NCI-H1694 (cell line): ENCODE results near the gene DYNLT1.
"Not testable (repeated sequence)": the region's sequence is repeated elsewhere in the genome, so short reads cannot be mapped to it uniquely, and the experiment has no call there.

Experiments
- DNase-seq: peaks from one replicate; lab custom pipeline; 2025; lab: John Stamatoyannopoulos, UW

Gene DYNLT1

DNA sequence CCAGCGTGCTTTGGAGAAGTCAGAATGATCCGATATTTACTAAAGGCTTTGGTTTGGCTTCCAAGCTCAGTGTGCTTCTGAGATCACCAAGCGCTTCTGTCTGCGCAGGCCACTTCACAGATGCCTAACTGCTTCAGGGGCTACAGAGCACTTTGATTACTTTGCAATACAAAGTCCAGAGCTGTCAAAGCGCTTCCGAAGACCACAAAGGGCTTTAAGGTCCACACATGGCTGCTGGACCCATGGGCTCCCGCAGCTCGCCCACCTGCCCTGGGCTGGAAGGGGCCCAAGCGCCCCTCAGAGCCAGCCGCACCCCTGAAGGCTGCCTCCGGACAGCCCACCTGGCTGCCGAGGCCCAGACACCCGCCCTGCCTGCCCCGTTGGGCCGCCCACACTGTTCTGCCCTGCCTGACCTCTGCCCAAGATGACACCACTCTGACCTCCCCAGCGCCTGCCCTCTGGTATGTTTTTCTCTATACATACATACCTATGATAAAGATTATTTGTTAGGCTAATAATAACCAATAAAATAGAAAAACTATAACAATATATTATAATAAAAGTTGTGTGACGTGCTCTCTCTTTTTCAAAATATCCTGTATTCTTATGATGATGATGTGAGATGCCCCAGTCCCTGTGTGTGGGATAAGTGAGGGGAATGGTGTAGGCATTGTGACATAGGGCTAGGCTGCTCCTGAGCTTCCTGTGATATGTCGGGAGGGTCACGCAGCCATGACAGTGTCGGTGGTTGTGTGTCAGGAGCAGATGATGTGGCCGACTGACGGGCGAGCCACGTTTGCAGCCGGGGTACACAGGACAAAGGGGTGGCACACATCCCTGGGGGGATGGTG, 22.6 kb downstream of the DYNLT1 start:
- no peak for DNase-seq

DNA sequence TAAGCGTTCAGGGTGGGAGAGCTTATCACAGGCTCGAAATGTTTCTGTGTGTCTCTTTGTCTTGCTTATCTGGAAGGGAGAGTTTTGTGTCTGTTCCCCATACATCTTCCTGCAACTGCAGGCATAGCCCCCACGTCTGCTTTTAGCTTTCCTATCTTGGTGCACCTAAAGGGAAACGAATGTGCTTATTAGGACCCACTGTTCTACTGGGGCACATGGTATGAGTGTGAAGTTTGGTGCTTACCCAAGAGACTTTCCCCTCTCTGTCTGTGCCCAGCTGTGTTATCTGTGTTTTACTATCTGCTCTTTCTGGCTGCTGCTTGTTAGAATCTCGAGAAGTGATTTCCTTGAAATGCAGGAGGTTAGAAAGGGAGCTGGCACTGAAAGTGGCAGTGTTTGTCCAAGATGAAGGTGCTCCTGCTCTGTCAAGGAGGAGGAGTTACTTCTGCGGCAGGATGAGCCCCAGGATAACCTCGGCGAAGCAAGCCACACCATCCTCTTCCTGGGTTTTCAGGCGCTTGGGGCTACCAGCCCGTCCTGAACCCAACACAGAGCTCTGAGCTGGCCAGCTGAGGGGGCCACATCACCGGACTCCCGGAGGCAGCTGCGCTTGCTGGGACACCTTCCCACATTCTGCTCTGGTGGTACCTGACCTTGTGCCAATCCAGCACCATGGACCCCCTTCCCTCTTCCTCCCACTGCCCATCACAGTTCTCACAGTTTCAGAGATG, 23.4 kb downstream of the DYNLT1 start:
- DNase-seq, result no peak

DNA sequence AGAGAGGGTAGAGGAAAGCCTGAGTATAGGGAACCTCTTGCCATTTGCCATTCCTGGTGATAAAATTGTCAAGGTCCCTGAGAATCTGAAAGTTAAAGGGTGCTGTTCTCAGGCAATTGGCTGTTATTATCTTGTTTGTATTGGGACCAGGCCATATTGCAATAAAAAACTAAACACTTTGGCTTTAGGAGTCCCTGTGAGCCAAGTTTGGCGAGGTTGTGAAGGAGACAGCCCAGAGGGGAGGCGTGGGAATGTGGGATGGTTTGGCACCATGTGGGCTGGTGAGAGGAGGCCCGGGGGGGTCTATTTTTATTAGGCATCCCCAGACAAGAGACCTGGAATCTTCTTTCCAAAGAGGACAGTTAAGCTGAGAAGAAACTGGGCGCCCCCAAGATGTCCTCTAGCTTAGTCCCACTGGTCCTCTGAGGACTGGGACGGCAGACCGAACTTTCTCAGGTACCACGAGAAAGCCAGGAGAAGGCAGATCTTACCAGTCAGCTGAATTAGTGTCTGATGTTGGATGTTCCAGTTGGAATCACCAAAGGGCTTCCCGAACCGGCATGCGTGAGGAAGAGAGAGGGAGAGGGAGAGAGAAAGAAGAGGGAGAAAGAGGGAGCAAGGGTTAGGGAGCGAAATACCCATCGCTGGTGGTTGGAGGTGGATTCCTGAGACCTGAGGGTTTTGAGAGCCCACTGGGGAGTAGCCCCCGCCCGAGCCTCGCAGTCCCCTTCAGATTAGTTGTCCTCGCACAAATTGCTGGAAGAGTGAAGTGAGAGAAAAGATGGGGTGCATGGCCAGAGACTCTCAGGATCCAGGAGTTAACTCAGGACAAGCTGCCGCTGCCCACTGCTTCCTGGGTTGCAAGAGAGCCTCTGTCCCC, 24.4 kb downstream of the DYNLT1 start:
- no peak for DNase-seq

DNA sequence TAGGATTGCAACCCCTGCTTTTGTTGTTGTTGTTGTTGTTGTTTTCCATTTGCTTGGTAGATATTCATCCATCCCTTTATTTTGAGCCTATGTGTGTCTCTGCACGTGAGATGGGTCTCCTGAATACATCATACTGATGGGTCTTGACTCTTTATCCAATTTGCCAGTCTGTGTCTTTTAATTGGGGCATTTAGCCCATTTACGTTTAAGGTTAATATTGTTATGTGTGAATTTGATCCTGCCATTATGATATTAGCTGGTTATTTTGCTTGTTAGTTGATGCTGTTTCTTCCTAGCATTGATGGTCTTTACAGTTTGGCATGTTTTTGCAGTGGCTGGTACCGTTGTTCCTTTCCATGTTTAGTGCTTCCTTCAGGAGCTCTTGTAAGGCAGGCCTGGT, 26.3 kb downstream of the DYNLT1 start:
- DNase-seq, result not testable (repeated sequence)

DNA sequence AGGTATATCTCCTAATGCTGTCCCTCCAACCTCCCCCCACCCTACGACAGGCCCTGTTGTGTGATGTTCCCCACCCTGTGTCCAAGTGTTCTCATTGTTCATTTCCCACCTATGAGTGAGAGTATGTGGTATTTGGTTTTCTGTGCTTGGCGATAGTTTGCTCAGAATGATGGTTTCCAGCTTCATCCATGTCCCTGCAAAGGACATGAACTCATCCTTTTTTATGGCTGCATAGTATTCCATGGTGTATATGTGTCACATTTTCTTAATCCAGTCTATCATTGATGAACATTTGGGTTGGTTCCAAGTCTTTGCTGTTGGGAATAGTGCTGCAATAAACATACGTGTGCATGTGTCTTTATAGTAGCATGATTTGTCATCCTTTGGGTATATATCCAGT, 29.9 kb downstream of the DYNLT1 start:
- not testable (repeated sequence) for DNase-seq

DNA sequence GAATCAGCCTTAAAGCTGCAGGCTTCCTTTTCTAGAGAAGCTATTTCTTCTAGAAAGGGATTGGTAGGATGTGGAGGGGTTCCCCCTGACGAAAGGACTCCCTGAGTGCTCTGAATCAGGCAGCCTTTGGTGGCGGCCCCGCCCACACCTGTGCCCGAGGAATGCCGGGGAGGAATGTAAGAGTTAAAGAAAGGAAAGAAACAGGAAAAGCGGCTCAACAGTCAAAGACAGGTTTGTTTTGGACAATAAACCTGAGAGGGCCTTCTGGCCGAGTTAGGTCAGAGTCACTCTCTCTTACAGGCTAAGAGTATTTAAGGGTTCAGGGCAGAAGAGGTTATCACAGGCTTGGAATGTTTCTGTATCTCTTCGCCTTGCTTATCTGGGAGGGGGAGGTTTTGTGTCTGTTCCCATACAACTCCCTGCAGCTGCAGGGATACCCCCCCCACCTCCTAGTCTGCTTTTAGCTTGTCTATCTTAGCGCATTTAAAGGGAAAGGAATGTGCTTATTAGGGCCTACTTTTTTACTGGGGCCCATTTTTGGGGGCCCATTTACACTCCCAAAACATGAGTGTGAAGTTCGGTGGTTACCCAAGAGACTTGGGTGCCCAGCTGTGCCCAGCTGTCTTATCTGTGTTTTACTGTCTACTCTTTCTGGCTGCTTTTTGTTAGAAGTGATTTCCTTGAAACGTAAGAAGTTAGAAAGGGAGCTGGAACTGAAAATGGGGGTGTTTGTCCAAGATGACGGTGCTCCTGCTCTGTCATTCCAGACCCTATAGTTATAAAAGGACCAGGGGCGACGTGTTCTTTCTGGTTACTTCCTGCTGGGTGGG, 32.8 kb downstream of the DYNLT1 start:
- no peak for DNase-seq

DNA sequence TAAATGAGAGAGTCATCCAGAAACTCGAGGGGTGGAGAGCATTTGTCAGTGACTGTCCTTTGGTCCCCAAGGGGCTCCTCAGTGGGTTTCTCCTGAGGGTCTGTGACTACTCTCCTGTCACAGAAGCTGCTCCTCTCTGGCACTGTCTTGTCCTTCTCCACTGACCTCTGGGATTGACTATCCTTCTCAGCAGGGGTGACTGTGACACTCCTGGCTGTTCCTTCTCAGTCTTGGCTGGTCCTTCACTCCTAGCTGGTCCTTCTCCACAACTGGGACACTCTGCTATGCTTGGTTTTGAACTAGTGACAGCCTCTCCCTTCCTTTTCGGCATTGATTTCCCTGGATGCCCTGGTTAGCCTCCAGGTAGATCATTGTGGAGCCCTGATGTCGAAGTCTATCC, 33.5 kb downstream of the DYNLT1 start:
- no peak for DNase-seq

DNA sequence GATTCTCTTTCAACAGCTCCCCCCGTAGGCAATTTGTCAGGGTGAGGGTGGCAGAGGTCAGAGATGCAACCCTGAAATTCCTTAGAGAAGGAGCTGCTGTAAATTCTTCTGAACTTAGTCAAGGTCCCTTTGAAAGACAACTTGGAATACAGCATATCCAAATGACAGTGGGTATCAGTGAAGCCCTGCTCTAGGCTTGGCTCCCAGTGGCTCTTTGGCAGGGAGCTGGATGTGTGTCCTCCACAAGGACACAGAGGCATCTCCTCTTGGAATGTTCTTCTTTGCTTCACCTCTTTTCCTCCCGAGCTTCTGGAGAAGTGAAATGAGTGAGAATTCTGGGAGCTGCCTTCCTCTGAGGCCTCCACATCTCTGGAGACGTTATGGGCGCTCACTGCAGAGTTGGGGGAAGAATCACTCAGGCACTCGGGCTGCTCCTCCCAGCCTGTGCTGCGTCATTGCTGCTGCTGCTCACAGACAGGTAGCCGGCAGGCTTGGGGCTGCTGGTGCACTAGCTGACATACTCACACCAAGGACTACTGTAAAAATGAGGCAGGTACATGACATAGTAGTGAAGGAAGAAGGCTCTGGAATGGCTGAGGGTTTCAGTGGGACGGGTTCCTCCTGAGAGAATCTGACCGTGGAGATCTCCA, 34.1 kb downstream of the DYNLT1 start:
- no peak for DNase-seq

DNA sequence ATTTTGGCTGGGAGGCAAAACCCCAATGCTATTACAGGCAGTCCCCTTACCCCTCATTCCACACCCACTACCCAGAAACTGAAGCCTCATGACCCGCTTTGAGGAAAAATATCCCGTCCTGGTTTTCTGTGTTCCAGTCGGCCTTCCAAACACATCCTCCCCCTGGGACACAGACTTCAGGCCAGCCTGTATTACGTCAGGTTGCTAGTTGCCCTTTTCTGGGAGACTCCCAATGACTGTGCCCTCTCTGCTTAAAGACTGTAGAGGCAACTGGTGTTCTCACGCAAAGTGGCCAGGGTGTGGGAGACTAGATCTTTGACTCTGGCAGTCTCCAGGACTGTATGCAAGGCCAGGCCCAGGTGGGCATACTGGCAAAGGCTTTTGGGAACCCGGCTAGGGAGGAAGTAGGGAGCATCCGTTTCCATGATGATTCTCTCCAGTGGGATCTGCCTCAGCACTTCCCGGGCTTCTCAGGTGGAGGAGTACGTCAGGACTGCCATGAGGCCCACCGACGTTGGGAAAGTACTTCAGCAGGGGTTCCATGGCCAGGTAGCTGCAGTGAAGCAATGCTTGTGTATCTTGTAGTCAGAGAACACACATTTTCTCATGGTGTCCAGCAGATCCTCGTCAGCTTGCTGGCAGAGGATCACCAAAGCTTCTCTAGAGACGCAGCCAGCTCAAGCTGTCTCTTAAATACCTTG, 34.9 kb downstream of the DYNLT1 start:
- DNase-seq, result no peak

DNA sequence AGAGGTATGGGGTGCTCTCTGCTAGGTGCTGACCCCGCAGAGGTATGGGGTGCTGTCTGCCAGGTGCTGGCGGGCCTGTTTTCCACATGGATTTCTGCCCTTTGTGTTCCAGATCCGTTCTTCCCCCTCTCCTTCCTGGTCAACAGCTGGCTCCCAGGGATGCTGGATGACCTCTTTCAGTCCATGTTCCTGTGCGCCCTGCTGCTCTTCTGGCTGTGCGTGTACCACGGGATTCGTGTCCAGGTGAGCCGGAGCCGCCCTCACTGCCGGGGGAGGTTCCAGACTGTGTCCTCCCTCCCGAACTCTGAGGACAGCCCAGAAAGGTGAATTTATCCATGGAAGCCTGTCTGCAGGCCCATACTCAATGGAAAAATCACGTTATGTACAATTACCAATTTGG, 36.3 kb downstream of the DYNLT1 start:
- no peak for DNase-seq

DNA sequence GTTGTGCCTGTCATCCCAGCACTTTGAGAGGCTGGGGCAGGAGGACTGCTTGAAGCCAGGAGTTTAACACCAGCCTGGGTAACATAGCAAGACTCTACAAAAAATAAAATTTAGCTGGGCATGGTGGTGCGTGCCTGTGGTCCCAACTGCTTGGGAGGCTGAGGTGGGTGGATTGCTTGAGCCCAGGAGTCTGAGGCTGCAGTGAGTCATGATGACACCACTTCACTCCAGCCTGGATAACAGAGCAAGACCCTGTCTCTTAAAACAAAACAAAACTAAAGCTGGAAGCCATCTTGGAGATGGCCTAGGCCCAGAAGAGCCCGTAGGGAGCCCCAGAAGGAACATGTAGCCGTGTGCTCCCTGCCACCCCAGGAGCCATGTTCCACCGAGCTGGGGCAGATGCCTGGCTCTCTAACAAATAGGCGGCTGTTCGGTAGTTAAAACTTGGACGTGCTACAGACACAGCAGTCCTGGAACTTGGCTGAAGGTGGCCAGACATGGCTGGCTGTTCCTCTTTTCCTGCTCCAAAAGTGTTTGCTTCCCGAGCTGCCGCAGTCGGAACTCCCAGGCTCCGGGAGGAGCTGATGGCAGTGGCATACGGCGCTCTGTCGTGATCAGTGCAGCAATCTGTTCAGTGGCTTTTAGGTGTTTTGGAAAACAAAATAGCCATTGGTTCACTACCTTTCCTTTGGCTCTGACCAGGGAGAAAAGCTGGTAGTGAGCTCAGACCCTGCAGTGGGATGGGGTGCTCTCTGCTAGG, 37.0 kb downstream of the DYNLT1 start:
- DNase-seq, result no peak

DNA sequence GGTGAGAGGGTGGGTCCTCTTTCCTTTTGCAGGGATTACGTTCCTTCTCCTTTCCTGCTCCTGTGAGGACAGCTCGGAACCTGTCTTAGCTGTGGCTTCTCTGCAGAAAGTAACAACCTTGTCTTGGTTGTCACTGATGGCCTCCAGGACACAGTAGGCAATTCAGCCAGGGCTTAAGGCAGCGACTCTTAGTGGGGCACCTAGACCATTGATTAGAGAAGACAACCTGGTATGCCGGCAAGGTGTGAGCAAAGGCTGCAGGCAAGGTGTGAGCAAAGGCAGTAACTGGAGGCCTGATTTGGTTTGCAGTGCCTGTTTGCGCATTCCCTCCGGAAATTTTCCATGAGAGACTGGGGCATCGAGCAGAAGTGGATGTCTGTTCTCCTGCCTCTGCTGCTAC, 37.6 kb downstream of the DYNLT1 start:
- DNase-seq, result no peak

DNA sequence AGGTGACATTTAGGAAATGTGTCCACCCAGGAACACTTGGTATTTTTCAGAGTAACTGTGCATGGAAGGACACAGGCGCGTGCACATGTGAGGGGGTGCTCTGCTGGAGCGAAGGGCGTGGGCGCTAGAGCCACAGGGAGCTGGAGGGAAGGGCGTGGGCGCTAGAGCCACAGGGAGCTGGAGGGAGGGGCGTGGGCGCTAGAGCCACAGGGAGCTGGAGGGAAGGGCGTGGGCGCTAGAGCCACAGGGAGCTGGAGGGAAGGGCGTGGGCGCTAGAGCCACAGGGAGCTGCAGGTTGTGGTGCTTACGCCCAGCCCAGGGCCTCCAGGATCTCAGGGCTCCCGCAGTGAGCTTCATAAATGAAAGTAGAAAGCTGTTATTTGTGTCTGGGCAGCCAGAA, 38.5 kb downstream of the DYNLT1 start:
- not testable (repeated sequence) for DNase-seq

DNA sequence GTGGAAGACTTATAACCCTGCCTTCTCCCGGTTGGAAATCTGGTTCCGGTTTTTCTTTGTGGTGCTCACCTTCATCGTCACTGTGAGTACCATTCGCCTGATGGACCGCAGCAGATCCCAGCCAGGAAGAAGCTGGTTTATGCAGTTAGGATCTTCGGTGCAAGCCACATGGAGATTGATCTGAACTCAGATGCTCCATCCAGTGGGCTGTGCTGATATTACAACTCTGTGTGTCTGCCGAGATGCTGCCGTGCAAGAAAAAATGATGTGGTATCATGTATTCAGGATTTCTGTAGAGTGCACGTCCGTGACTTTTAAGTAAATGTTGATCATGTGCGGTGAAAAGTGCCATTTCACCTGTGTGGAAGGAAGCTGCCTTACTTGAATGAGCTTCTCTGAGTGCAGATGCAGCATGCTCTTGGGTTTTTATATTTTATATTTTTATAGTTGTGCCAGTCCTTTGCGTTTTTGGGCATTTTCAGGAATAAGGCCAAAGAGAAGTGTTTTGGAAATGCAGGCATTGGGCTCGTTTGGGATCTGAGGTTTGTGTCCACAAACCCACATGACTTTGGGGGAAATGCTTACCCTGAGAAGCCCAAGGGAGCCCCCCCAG, 39.2 kb downstream of the DYNLT1 start:
- peak; percentile 72 for DNase-seq

DNA sequence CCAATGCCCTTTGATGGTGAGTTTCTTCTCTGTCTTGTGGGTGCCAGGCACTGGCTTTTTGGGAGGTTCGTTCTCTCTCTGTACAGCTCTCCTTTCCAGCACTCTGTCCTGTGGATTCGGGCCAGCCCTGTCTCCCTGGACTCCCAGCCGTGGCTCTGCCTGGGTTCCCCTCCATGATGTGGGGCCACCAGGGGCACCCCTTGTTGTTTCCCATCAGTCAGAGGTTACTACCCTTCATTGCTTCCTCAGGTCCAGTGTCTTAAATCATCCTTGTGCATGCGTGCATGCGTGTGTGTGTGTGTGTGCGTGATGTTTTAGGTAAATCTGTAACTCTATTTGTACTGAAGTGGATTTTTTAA, 40.5 kb downstream of the DYNLT1 start:
- DNase-seq, result no peak

DNA sequence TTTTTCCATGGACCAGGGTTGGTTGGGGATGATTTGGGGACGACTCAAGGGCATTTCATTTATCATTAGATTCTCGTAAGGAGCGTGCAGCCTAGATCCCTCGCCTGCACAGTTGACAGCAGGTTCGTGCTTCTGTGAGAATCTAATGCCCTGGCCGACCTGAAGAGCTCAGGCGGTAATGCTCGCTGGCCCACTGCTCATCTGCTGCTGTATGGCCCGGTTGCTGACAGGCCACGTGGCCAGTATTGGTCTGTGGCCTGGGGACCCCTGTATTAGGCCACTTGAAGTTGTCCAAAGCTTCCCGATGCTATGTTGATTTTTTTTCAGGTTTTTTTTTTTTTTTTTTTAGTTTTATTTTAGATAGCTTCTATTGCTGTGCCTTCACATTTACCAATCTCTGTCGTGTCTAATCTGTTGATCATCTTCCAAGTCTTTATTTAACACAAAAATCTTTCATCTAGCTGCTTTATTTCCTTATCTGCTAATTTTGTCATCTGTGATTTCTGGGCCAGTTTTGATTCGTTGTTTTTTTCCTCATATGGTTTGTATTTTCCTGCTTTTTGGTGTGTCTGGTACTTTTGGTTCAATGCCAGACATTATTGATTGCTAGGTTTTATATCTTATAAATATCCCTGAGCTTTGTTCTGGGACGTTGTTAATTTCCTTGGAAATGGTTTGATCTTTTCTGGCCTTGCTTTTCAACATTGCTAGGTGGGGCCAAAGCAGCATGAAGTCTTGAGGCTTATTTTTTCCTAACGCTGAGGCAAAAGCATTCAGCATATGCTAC, 41.1 kb downstream of the DYNLT1 start:
- no peak for DNase-seq

DNA sequence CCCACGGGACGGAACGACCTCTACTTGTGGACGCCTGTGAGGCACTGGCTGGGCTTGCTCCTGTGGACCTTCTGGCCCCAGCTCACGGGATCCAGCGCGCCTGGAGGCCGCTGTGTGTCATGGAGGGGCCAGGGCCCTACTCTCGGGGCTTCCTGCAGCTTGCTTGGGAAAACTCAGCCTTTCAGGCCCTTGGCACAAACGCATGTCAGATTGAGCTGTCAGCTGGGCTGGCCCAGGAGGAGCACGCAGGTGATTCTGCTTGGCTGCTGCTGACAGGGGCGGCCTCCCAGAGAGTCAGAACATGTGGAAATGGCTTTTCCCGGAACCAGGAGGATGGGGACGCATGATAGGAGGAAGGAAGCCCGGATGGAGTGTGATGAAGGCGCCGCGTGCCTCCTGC, 44.9 kb downstream of the DYNLT1 start:
- peak; percentile 63 for DNase-seq

DNA sequence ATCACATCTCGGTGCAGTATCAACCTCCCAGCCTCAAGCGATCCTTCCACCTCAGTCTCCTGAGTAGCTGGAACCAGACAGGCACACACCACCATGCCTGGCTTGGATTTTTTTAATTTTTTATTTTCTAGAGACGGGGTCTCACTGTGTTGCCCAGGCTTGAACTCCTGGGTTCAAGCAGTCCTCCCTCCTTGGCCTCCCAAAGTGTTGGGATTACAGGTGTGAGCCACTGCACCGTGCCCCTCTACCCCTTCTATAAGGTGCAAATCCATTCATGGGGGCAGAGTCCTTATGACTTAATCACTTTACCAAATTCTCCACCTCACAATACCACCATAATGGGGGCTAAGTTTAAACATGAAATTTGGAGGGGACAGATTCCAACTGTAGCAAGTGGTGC, 47.0 kb downstream of the DYNLT1 start:
- no peak for DNase-seq

DNA sequence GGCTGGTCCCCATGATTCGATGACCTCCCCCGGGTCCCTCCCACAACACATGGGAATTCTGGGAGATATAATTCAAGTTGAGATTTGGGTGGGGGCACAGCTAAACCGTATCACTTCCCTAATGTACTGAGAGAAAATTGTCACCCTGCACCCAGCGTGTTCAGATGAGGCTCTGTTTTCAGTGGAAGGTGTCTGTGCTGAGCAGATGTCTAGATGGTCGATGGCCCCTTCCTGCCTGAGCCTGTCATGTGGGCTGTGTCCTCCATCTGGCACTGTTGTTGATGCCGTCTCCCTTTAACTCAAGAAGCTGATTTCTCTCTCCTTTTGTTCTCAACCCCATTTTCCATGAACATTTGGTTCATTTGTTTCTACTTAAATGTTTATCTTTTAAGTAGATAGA, 47.7 kb downstream of the DYNLT1 start:
- DNase-seq, result peak; percentile 92
